ENCODE data around the gene SLC25A39. TPM values are rescaled to one million over a fixed set of nuclear protein-coding genes. Genes with fewer than 3 reads are reported as not detected.

SLC25A39 gene
- total and polyA plus RNA-seq, 12 donors = 36.3 to 105 (median 44.6) TPM

GRCh38 chr17:44279666-44280391 is 44.8 kb downstream of the SLC25A39 start:
- no peak for TF ChIP-seq CTCF (IDR thresholded peaks at IDR 0.05)
- H3K4me1 ChIP-seq = peaks cover 5 to 23% (median 19%) of the 10 kb centered on the region in 9 donors
- WGBS, 2 donors = 30 to 37% methylated on average over 20 of the region's 20 CpGs
- no peaks in the 10 kb centered on the region for H3K36me3 ChIP-seq
- H3K27me3 ChIP-seq = no peaks in the 10 kb centered on the region
- H3K27ac ChIP-seq = peak overlapping the region; percentile 39 to 91 (median 81)
- H3K9me3 ChIP-seq = no peaks in the 10 kb centered on the region
- DNase-seq (peak; percentile 76 to 87), ATAC-seq (peak; percentile 95 to 99 (median 97))
- intact Hi-C loops (cut with DNase I) = loop anchor here in 5 of 10 donors (2.0 to 10.0 kb wide), 5 partner anchors 33 to 58 kb away; partner anchors contain the start of gene SLC25A39 (in 2 of the 5)
- H3K4me3 ChIP-seq = peak overlapping the region in 2 of 10 donors; percentile 9 to 24

- H3K27me3 ChIP-seq = no peaks in the 10 kb centered on the region
- WGBS, 2 donors = 88 to 91% methylated on average over 2 of the region's 2 CpGs
- intact Hi-C loops (cut with DNase I) = loop anchor here in 5 of 10 donors (2.0 to 10.0 kb wide), 4 partner anchors 33 to 57 kb away; no protein-coding TSS in a partner anchor
These were observed 45.3 kb downstream of the SLC25A39 start for GRCh38 chr17:44279346-44279665.

GRCh38 chr17:44277976-44278375 is 46.6 kb downstream of the SLC25A39 start:
- no peak overlapping the region for H3K27ac ChIP-seq
- no peak for ATAC-seq
- H3K9me3 ChIP-seq = no peaks in the 10 kb centered on the region
- H3K4me3 ChIP-seq = no peak overlapping the region
- no peaks in the 10 kb centered on the region for H3K36me3 ChIP-seq
- WGBS, 2 donors = 71 to 89% methylated on average over 4 of the region's 4 CpGs
- no peaks in the 10 kb centered on the region for H3K27me3 ChIP-seq
- peaks cover 5 to 25% (median 23%) of the 10 kb centered on the region in 9 donors for H3K4me1 ChIP-seq
- DNase-seq = no peak
- intact Hi-C loops (cut with DNase I) = loop anchor here in 5 of 10 donors (2.0 to 10.0 kb wide), 4 partner anchors 31 to 56 kb away; no protein-coding TSS in a partner anchor
- TF ChIP-seq CTCF (IDR thresholded peaks at IDR 0.05) = no peak

More at GRCh38 chr17:44279346-44279665, 45.3 kb downstream of the SLC25A39 start:
- DNase-seq = no peak
- no peak for ATAC-seq
- Histone ChIP-seq H3K36me3 (no peaks in the 10 kb centered on the region), H3K4me3 (no peak overlapping the region), H3K27ac (peak overlapping the region in 8 of 10 donors; percentile 58 to 91 (median 83)), H3K9me3 (no peaks in the 10 kb centered on the region), H3K4me1 (peaks cover 5 to 23% (median 19%) of the 10 kb centered on the region in 9 donors)
- no peak for TF ChIP-seq CTCF (IDR thresholded peaks at IDR 0.05)

- no peaks in the 10 kb centered on the region for H3K27me3 ChIP-seq
- 89 to 93% methylated on average over 5 of the region's 5 CpGs for WGBS, 2 donors
- TF ChIP-seq CTCF (IDR thresholded peaks at IDR 0.05) = no peak
- intact Hi-C loops (cut with DNase I) = loop anchor here in 1 of 10 donors (10.0 kb wide), 1 partner anchor 49 kb away; no protein-coding TSS in a partner anchor
- H3K36me3 ChIP-seq = no peaks in the 10 kb centered on the region
- no peak for DNase-seq
- peak overlapping the region in 2 of 10 donors; percentile 36 to 42 for H3K27ac ChIP-seq
- peaks cover 0 to 23% (median 11%) of the 10 kb centered on the region in 9 donors for H3K4me1 ChIP-seq
- H3K4me3 ChIP-seq = no peak overlapping the region
- ATAC-seq = no peak
- no peaks in the 10 kb centered on the region for H3K9me3 ChIP-seq
These were observed 51.0 kb downstream of the SLC25A39 start for GRCh38 chr17:44273607-44274006.

Measured in heart right ventricle (tissue), 16 donors.